Prostate gland (tissue), 2 donors: ENCODE data around the gene FBRSL1. TPM values are rescaled to one million over a fixed set of nuclear protein-coding genes. Genes with fewer than 3 reads are reported as not detected.

ENCODE experiments used
- DNase-seq: peaks from one replicate; pipeline ENCODE4 v3.0.0-alpha.2; 2019; ENCODE audit warnings: low spot score
- H3K27ac ChIP-seq, 2 donors: fragments of 200-600 bp; sonication (generic); 2 replicates each; pipeline ENCODE4 v1.5.1; 2017 to 2019
- H3K27me3 ChIP-seq: fragments of 200-600 bp; sonication (generic); replicated peaks from 2 replicates; pipeline ENCODE4 v1.5.1; 2019; ENCODE audit not compliant: insufficient read depth
- H3K36me3 ChIP-seq, 2 donors: fragments of 200-600 bp; sonication (generic); 1 replicate in 1 of 2; 2 replicates in 1 of 2; pipeline versions ENCODE4 v1.5.1 to v1.8.1; 2017 to 2019
- H3K4me1 ChIP-seq: fragments of 200-600 bp; sonication (generic); replicated peaks from 2 replicates; pipeline ENCODE4 v1.5.1; 2019
- H3K4me3 ChIP-seq, 2 donors: fragments of 200-600 bp; sonication (generic); 2 replicates each; pipeline ENCODE4 v1.5.1; 2017 to 2019
- H3K9me3 ChIP-seq: fragments of 200-600 bp; sonication (generic); 2 replicates; pipeline ENCODE4 v1.5.1; 2017
- POLR2A ChIP-seq: fragments of 450-650 bp; IDR thresholded peaks from one replicate; pipeline ENCODE4 v1.6.1; 2016; ENCODE audit warnings: antibody characterized with exemption, mild to moderate bottlenecking
- POLR2AphosphoS5 ChIP-seq: sonication (generic); formaldehyde crosslinking; IDR thresholded peaks from one replicate; pipeline ENCODE4 v1.6.1; 2017; ENCODE audit warnings: antibody characterized with exemption
- WGBS: methylation state at CpG from one replicate; pipeline ENCODE4 v1.1.5; 2018; 5-methylcytosine and 5-hydroxymethylcytosine counted together
- intact Hi-C: fragments of 100-400 bp; cut with DNase I; formaldehyde crosslinking; loops from one replicate; pipeline ENCODE4 v1.14.2; 2022
- total RNA-seq, 2 donors: library from RNA; depleted of rRNA; stranded (reverse); fragments of >200 nt; gene quantifications; one replicate each; pipeline ENCODE4 v1.1.0, GENCODE V29; 2016
- TF ChIP-seq, protein P1 (sequence below), 4 experiments: fragments of 200-600 bp in 2 of 4; fragments of 450-650 bp in 2 of 4; sonication (generic) in 2 of 4; IDR thresholded peaks; 1 replicate in 3 of 4; 2 replicates in 1 of 4; pipeline ENCODE4 v1.5.1; 2016 to 2019; ENCODE audit warnings: antibody characterized with exemption in 4 of 4, mild to moderate bottlenecking in 2 of 4, moderate library complexity in 2 of 4

FBRSL1 gene
- total RNA-seq, 2 donors from 2014 or later, result 34.2 to 69.2 TPM

DNA sequence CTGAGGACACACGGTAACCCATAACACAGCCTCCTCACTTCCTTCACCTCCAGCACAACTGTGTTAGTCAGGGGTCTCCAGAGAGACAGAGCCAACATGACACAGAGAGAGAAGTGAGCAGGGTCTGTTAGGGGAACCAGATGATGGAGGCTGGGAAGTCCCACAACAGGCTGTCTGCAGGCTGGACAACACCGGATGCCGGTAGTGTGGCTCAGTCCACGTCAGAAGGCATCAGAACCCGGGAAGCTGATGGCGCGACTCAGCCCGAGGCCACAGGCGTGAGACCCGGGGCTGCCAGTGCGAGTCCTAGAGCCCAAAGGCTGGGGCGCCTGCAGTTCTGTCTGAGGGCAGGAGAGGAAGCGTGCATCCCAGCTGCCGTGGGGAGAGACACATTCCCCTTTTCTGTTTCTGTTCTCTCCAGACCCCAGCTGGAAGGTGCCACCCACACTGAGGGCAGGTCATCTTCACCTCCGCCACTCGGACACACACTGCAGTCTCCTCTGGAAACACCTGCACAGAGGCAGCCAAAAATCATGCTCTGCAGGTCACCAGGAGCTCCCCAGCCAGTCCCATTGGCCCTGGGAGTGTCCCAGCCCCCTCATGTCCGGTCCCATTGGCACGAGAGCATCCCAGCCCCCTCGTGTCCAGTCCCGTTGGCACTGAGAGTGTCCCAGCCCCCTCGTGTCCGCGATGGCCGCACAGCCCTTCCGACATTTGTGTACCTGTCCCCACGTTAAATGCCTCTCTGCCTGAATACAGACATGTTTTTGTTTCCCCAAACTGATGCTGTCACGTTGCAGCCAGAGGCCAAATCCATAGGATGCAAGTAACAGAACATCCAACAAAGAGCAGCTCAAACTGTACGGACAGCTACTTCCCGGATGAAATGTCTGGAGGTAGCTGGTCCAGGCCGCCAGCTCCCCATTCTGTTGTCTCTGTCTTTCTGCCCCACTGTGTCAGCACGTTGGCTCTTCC is 7.9 kb upstream of the FBRSL1 start:
- Histone ChIP-seq H3K4me1 (no peaks in the 10 kb centered on the region), H3K9me3 (no peaks in the 10 kb centered on the region), H3K36me3 (no peaks in the 10 kb centered on the region), H3K4me3 (no peak overlapping the region), H3K27me3 (no peaks in the 10 kb centered on the region), H3K27ac (no peak overlapping the region)
- TF ChIP-seq POLR2A, result no peak
- no peak for TF ChIP-seq POLR2AphosphoS5
- TF ChIP-seq, protein P1, sequence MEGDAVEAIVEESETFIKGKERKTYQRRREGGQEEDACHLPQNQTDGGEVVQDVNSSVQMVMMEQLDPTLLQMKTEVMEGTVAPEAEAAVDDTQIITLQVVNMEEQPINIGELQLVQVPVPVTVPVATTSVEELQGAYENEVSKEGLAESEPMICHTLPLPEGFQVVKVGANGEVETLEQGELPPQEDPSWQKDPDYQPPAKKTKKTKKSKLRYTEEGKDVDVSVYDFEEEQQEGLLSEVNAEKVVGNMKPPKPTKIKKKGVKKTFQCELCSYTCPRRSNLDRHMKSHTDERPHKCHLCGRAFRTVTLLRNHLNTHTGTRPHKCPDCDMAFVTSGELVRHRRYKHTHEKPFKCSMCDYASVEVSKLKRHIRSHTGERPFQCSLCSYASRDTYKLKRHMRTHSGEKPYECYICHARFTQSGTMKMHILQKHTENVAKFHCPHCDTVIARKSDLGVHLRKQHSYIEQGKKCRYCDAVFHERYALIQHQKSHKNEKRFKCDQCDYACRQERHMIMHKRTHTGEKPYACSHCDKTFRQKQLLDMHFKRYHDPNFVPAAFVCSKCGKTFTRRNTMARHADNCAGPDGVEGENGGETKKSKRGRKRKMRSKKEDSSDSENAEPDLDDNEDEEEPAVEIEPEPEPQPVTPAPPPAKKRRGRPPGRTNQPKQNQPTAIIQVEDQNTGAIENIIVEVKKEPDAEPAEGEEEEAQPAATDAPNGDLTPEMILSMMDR (IDR thresholded peaks at IDR 0.05), result no peak
- intact Hi-C loops, result no loop called here
- DNase-seq, result no peak
- WGBS, result 76% methylated on average over 31 of the region's 31 CpGs

DNA sequence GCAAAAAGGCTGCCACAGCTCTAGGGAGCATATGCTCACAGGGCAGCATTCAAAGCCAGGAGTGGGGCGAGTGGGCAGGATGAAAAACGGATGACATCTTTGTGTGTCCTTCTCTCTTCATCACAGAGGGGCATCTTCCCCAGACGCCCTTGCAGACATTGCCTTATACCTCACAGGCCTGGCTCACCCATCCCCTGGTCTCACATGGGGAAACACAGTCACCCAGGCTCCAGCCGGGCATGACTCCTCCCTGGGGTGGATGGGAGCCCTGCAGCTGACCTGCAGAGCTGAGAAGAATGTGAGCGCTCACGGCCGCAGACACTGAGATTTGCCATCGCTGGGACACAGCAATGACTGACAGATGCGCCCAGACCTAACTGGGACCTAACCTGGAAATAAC is 7.2 kb upstream of the FBRSL1 start:
- H3K27me3 ChIP-seq, result no peaks in the 10 kb centered on the region
- TF ChIP-seq, protein P1 (IDR thresholded peaks at IDR 0.05), result no peak
- no peak for TF ChIP-seq POLR2A
- no peak for TF ChIP-seq POLR2AphosphoS5
- no peaks in the 10 kb centered on the region for H3K4me1 ChIP-seq
- no peaks in the 10 kb centered on the region for H3K36me3 ChIP-seq
- WGBS, result 92% methylated on average over 9 of the region's 9 CpGs
- no peak overlapping the region for H3K4me3 ChIP-seq
- intact Hi-C loops, result no loop called here
- DNase-seq, result no peak
- H3K9me3 ChIP-seq, result no peaks in the 10 kb centered on the region
- no peak overlapping the region for H3K27ac ChIP-seq

DNA sequence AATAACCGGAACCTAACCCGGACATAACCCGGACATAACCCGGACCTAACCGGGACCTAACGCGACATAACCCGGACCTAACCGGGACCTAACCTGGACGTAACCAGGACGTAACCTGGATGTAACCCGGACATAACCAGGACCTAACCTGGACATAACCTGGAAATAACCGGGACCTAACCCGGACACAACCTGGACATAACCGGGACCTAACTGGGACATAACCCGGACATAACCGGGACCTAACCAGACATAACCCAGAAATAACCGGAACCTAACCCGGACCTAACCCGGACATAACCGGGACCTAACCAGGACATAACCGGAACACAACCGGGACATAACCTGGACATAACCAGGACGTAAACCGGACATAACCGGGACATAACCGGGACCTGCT is 6.7 kb upstream of the FBRSL1 start:
- intact Hi-C loops, result no loop called here
- Histone ChIP-seq H3K27me3 (no peaks in the 10 kb centered on the region), H3K4me3 (no peak overlapping the region), H3K4me1 (no peaks in the 10 kb centered on the region), H3K36me3 (no peaks in the 10 kb centered on the region), H3K27ac (no peak overlapping the region), H3K9me3 (no peaks in the 10 kb centered on the region)
- DNase-seq, result no peak
- WGBS, result 92% methylated on average over 27 of the region's 27 CpGs
- TF ChIP-seq POLR2A (no peak), POLR2AphosphoS5 (no peak)
- TF ChIP-seq, protein P1 (IDR thresholded peaks at IDR 0.05), result no peak

DNA sequence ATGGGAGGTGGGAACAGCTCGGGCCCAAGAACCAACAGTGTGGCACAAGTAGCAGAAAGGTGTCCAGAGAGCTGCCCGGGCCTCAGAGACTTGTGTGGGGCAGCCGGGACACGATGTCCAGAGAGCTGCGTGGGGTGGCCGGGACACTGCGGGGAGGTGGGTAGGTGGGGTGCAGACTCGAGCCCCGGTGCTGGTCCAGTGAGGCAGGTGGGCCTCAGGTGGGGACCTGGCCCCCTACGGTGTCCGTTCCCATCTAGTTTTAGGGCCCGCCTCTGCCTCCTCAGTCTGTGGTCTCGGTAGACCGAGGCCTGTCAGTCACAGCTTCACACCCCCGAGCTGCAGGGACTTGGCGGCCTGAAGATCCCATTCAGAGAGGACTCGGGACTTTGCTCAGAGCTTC is 6.3 kb upstream of the FBRSL1 start:
- Histone ChIP-seq H3K27me3 (no peaks in the 10 kb centered on the region), H3K4me3 (no peak overlapping the region), H3K36me3 (no peaks in the 10 kb centered on the region), H3K4me1 (no peaks in the 10 kb centered on the region), H3K9me3 (no peaks in the 10 kb centered on the region), H3K27ac (no peak overlapping the region)
- intact Hi-C loops, result no loop called here
- TF ChIP-seq, protein P1 (IDR thresholded peaks at IDR 0.05), result no peak
- TF ChIP-seq POLR2AphosphoS5 (no peak), POLR2A (no peak)
- no peak for DNase-seq
- WGBS, result 95% methylated on average over 17 of the region's 17 CpGs
